Muscle of leg (tissue), 11 donors: Measurements from ENCODE around the gene OPN4. TPM values are rescaled to one million over a fixed set of nuclear protein-coding genes. Genes with fewer than 3 reads are reported as not detected.

Experiments
- DNase-seq: peaks from one replicate; pipeline ENCODE4 v3.0.0; 2013
- H3K27ac ChIP-seq: one replicate; pipeline ENCODE4 v1.5.1; 2013; ENCODE audit warnings: mild to moderate bottlenecking, low read length, control low read depth
- H3K27me3 ChIP-seq: one replicate; pipeline ENCODE4 v1.6.1; 2013; ENCODE audit warnings: low read length; ENCODE audit not compliant: control insufficient read depth, insufficient read depth
- H3K36me3 ChIP-seq: one replicate; pipeline ENCODE4 v1.6.1; 2013; ENCODE audit warnings: low read length; ENCODE audit not compliant: control insufficient read depth, insufficient read depth
- H3K4me1 ChIP-seq: one replicate; pipeline ENCODE4 v1.6.1; 2013; ENCODE audit warnings: low read length; ENCODE audit not compliant: control insufficient read depth, insufficient read depth
- H3K4me3 ChIP-seq: one replicate; pipeline ENCODE4 v1.5.1; 2013; ENCODE audit warnings: low read length, control low read depth
- H3K9me3 ChIP-seq: replicated peaks from 2 replicates; pipeline ENCODE4 v1.6.1; 2013; ENCODE audit warnings: low read depth, low read length; ENCODE audit not compliant: control insufficient read depth
- WGBS: methylation state at CpG from one replicate; pipeline ENCODE4 v1.1.5; 2013; ENCODE audit warnings: missing lambda C conversion rate; ENCODE audit not compliant: insufficient coverage; 5-methylcytosine and 5-hydroxymethylcytosine counted together
- polyA plus RNA-seq, 8 donors: library from polyadenylated mRNA; unstranded; fragments of 120-200 nt; gene quantifications; one replicate each; pipeline versions ENCODE4 v1.2.1 to v1.2.3, GENCODE V29; 2013; ENCODE audit warnings: inconsistent platforms in 1 of 8, low replicate concordance in 1 of 8; ENCODE audit not compliant: insufficient read length in 8 of 8, insufficient read depth in 1 of 8
- total RNA-seq: library from RNA; stranded (reverse); fragments of 120-200 nt; gene quantifications from one replicate; pipeline ENCODE4 v1.2.4, GENCODE V29; 2013

Gene OPN4
- total and polyA plus RNA-seq, 9 donors = 0.04 to 2.8 (median 1.5) TPM

- no peak for DNase-seq
- Histone ChIP-seq H3K27me3 (no peaks in the 10 kb centered on the region), H3K27ac (no peak overlapping the region), H3K36me3 (no peaks in the 10 kb centered on the region), H3K9me3 (no peaks in the 10 kb centered on the region), H3K4me1 (peaks cover 50% of the 10 kb centered on the region), H3K4me3 (no peak overlapping the region)
- WGBS = 96% methylated on average over 3 of the region's 3 CpGs
Observed at GRCh38 chr10:86653987-86654386, 360 bp upstream of the OPN4 start.

GRCh38 chr10:86655173-86655540 is 810 bp downstream of the OPN4 start:
- 89% methylated on average over 1 of the region's 4 CpGs for WGBS

GRCh38 chr10:86655596-86655995 is 1.2 kb downstream of the OPN4 start:
- peaks cover 34% of the 10 kb centered on the region for H3K4me1 ChIP-seq

More at GRCh38 chr10:86655173-86655540, 810 bp downstream of the OPN4 start:
- DNase-seq = no peak
- no peak overlapping the region for H3K4me3 ChIP-seq
- H3K27ac ChIP-seq = no peak overlapping the region
- H3K27me3 ChIP-seq = peaks cover 3% of the 10 kb centered on the region
- peaks cover 38% of the 10 kb centered on the region for H3K4me1 ChIP-seq
- no peaks in the 10 kb centered on the region for H3K9me3 ChIP-seq
- H3K36me3 ChIP-seq = no peaks in the 10 kb centered on the region

GRCh38 chr10:86657011-86657395 is 2.7 kb downstream of the OPN4 start:
- no peak for DNase-seq
- Histone ChIP-seq H3K36me3 (no peaks in the 10 kb centered on the region), H3K9me3 (no peaks in the 10 kb centered on the region), H3K27me3 (peaks cover 3% of the 10 kb centered on the region), H3K27ac (no peak overlapping the region), H3K4me1 (peaks cover 30% of the 10 kb centered on the region), H3K4me3 (no peak overlapping the region)
- WGBS = 82% methylated on average over 7 of the region's 8 CpGs

More at GRCh38 chr10:86655596-86655995, 1.2 kb downstream of the OPN4 start:
- Histone ChIP-seq H3K9me3 (no peaks in the 10 kb centered on the region), H3K27me3 (peaks cover 3% of the 10 kb centered on the region), H3K36me3 (no peaks in the 10 kb centered on the region), H3K27ac (no peak overlapping the region), H3K4me3 (no peak overlapping the region)
- 72% methylated on average over 3 of the region's 3 CpGs for WGBS
- no peak for DNase-seq

- whole genome bisulfite sequencing = 68% methylated on average over 14 of the region's 19 CpGs
- no peaks in the 10 kb centered on the region for H3K9me3 ChIP-seq
- H3K4me1 ChIP-seq = peaks cover 30% of the 10 kb centered on the region
- peaks cover 3% of the 10 kb centered on the region for H3K27me3 ChIP-seq
- DNase-seq = no peak
- no peak overlapping the region for H3K4me3 ChIP-seq
- no peaks in the 10 kb centered on the region for H3K36me3 ChIP-seq
- no peak overlapping the region for H3K27ac ChIP-seq
Observed at GRCh38 chr10:86657396-86658011, 3.2 kb downstream of the OPN4 start.

- Histone ChIP-seq H3K4me3 (no peak overlapping the region), H3K36me3 (no peaks in the 10 kb centered on the region), H3K27ac (no peak overlapping the region), H3K27me3 (peaks cover 3% of the 10 kb centered on the region), H3K9me3 (no peaks in the 10 kb centered on the region), H3K4me1 (peaks cover 32% of the 10 kb centered on the region)
- DNase-seq = no peak
- 87% methylated on average over 11 of the region's 12 CpGs for WGBS
Observed at GRCh38 chr10:86658261-86658741, 4.0 kb downstream of the OPN4 start.

- 41% methylated on average over 3 of the region's 3 CpGs for WGBS
Observed at GRCh38 chr10:86658751-86659150, 4.4 kb downstream of the OPN4 start.

GRCh38 chr10:86659161-86659691 is 4.9 kb downstream of the OPN4 start:
- H3K4me1 ChIP-seq = peaks cover 36% of the 10 kb centered on the region

More at GRCh38 chr10:86658751-86659150, 4.4 kb downstream of the OPN4 start:
- Histone ChIP-seq H3K27me3 (peaks cover 3% of the 10 kb centered on the region), H3K36me3 (no peaks in the 10 kb centered on the region), H3K9me3 (no peaks in the 10 kb centered on the region), H3K27ac (no peak overlapping the region), H3K4me3 (no peak overlapping the region), H3K4me1 (peaks cover 34% of the 10 kb centered on the region)
- DNase-seq = no peak

GRCh38 chr10:86659721-86660453 is 5.5 kb downstream of the OPN4 start:
- Histone ChIP-seq H3K27me3 (peaks cover 3% of the 10 kb centered on the region), H3K9me3 (no peaks in the 10 kb centered on the region), H3K27ac (no peak overlapping the region), H3K4me1 (peaks cover 41% of the 10 kb centered on the region), H3K36me3 (no peaks in the 10 kb centered on the region), H3K4me3 (no peak overlapping the region)
- no peak for DNase-seq
- WGBS = 86% methylated on average over 12 of the region's 17 CpGs

More at GRCh38 chr10:86659161-86659691, 4.9 kb downstream of the OPN4 start:
- Histone ChIP-seq H3K27me3 (peaks cover 3% of the 10 kb centered on the region), H3K27ac (no peak overlapping the region), H3K9me3 (no peaks in the 10 kb centered on the region), H3K36me3 (no peaks in the 10 kb centered on the region), H3K4me3 (no peak overlapping the region)
- 73% methylated on average over 12 of the region's 19 CpGs for WGBS
- DNase-seq = no peak
